GM21529 (cell line): ENCODE data around the gene CRTC3.
"Not testable (repeated sequence)": the region's sequence is repeated elsewhere in the genome, so short reads cannot be mapped to it uniquely, and the experiment has no call there.

Source experiments
- ATAC-seq: cut with Tn5 transposase; IDR thresholded peaks from one replicate; pipeline ENCODE4 v1.9.1; 2021; ENCODE audit not compliant: unreplicated experiment

CRTC3 gene

GRCh38 chr15:90529371-90530249, at the start of gene CRTC3:
Gene CRTC3 (plus strand): TSS chr15:90529923. CDS start chr15:90530072, 149 bp downstream.
- ATAC-seq: peak; percentile 75

GRCh38 chr15:90481023-90481422, 48.7 kb upstream of the CRTC3 start:
- ATAC-seq: no peak

- ATAC-seq: no peak
Measured at GRCh38 chr15:90482124-90483011, 47.4 kb upstream of the CRTC3 start.

- ATAC-seq: no peak
Measured at GRCh38 chr15:90483012-90483307, 46.8 kb upstream of the CRTC3 start.

- no peak for ATAC-seq
Measured at GRCh38 chr15:90483637-90484036, 46.1 kb upstream of the CRTC3 start.

- ATAC-seq: no peak
Measured at GRCh38 chr15:90487186-90487585, 42.5 kb upstream of the CRTC3 start.

- no peak for ATAC-seq
Measured at GRCh38 chr15:90489514-90489913, 40.2 kb upstream of the CRTC3 start.

- ATAC-seq: no peak
Measured at GRCh38 chr15:90489944-90490343, 39.8 kb upstream of the CRTC3 start.

- ATAC-seq: no peak
Measured at GRCh38 chr15:90493647-90494046, 36.1 kb upstream of the CRTC3 start.

GRCh38 chr15:90495067-90495466, 34.7 kb upstream of the CRTC3 start:
- no peak for ATAC-seq

GRCh38 chr15:90496791-90497190, 32.9 kb upstream of the CRTC3 start:
- ATAC-seq: no peak

GRCh38 chr15:90497376-90497775, 32.3 kb upstream of the CRTC3 start:
- ATAC-seq: no peak

GRCh38 chr15:90497912-90498311, 31.8 kb upstream of the CRTC3 start:
- ATAC-seq: no peak

GRCh38 chr15:90500171-90500570, 29.6 kb upstream of the CRTC3 start:
- no peak for ATAC-seq

GRCh38 chr15:90501898-90502297, 27.8 kb upstream of the CRTC3 start:
- no peak for ATAC-seq

GRCh38 chr15:90510781-90511180, 18.9 kb upstream of the CRTC3 start:
- ATAC-seq: not testable (repeated sequence)

- not testable (repeated sequence) for ATAC-seq
Measured at GRCh38 chr15:90511211-90511618, 18.5 kb upstream of the CRTC3 start.

- ATAC-seq: no peak
Measured at GRCh38 chr15:90512276-90512675, 17.4 kb upstream of the CRTC3 start.

- no peak for ATAC-seq
Measured at GRCh38 chr15:90512981-90513380, 16.7 kb upstream of the CRTC3 start.

GRCh38 chr15:90513448-90513847, 16.3 kb upstream of the CRTC3 start:
- no peak for ATAC-seq

- ATAC-seq: not testable (repeated sequence)
Measured at GRCh38 chr15:90513893-90514292, 15.8 kb upstream of the CRTC3 start.

GRCh38 chr15:90519688-90520087, 10.0 kb upstream of the CRTC3 start:
- no peak for ATAC-seq
